Gastroesophageal sphincter (tissue), 3 donors: ENCODE data around the gene ITGA6.

ENCODE experiments used
- EP300 ChIP-seq: sonication (generic); formaldehyde crosslinking; IDR thresholded peaks from one replicate; pipeline ENCODE4 v1.6.1; 2017; ENCODE audit warnings: antibody characterized with exemption, mild to moderate bottlenecking
- POLR2A ChIP-seq, 2 donors: fragments of 450-650 bp; IDR thresholded peaks; one replicate each; pipeline ENCODE4 v1.6.1; 2017; ENCODE audit warnings: antibody characterized with exemption in 2 of 2, mild to moderate bottlenecking in 2 of 2, moderate library complexity in 1 of 2
- POLR2AphosphoS5 ChIP-seq: sonication (generic); formaldehyde crosslinking; IDR thresholded peaks from one replicate; pipeline ENCODE4 v1.6.1; 2017; ENCODE audit warnings: antibody characterized with exemption
- TF ChIP-seq, protein P1 (sequence below), 4 experiments: fragments of 200-600 bp in 2 of 4; fragments of 450-650 bp in 2 of 4; sonication (generic) in 1 of 4; IDR thresholded peaks; one replicate each; pipeline ENCODE4 v1.5.1; 2017 to 2019; ENCODE audit warnings: antibody characterized with exemption in 4 of 4, mild to moderate bottlenecking in 2 of 4, moderate library complexity in 2 of 4

DNA sequence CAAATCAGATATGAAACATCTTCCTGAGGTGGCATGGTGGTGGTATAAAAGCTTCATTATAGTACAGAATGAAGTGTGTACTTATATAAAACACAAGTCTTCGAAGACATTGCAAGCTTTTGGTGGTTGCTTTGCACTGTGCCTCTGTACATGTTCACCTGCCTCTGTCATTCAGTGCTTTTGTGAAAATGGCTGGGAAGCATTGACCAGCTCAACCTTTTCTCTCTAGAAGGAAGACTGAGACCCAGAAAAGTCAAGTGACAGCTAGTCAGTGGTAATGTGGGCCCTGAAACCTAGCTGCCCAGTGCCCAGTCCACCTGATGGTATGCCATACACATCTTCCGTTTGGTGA lies 12.1 kb downstream of the ITGA6 start:
- TF ChIP-seq, protein P1, sequence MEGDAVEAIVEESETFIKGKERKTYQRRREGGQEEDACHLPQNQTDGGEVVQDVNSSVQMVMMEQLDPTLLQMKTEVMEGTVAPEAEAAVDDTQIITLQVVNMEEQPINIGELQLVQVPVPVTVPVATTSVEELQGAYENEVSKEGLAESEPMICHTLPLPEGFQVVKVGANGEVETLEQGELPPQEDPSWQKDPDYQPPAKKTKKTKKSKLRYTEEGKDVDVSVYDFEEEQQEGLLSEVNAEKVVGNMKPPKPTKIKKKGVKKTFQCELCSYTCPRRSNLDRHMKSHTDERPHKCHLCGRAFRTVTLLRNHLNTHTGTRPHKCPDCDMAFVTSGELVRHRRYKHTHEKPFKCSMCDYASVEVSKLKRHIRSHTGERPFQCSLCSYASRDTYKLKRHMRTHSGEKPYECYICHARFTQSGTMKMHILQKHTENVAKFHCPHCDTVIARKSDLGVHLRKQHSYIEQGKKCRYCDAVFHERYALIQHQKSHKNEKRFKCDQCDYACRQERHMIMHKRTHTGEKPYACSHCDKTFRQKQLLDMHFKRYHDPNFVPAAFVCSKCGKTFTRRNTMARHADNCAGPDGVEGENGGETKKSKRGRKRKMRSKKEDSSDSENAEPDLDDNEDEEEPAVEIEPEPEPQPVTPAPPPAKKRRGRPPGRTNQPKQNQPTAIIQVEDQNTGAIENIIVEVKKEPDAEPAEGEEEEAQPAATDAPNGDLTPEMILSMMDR (IDR thresholded peaks at IDR 0.05): no peak
- no peak for TF ChIP-seq POLR2A (IDR thresholded peaks at IDR 0.05)
- no peak for TF ChIP-seq POLR2AphosphoS5
- TF ChIP-seq EP300: no peak
